NCI-H774 (cell line): ENCODE data around the gene FHAD1.

Experiments
- DNase-seq: peaks from one replicate; lab custom pipeline; 2025; lab: John Stamatoyannopoulos, UW

The FHAD1 gene

GRCh38 chr1:15436881-15437442, 189.9 kb downstream of the FHAD1 start:
- no peak for DNase-seq

DNA sequence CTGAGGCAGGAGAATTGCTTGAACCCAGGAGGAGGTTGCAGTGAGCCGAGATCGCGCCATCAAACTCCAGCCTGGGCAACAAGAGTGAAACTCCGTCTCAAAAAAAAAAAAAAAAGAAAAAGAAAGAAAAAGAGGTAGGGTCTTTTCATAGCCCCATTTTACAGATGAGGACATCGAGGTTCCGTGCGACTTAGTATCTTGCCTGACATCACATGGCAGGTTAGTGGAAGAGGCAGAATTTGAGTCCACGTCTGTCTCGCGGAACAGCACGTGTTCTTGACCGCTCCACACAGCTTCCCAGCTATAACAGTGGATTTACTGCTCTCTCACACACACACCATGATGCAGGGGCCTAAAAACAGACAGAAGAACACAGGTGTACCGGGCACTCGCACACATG, 192.3 kb downstream of the FHAD1 start:
- no peak for DNase-seq

- DNase-seq, result no peak
Measured at GRCh38 chr1:15440357-15440756, 193.3 kb downstream of the FHAD1 start.

- no peak for DNase-seq
Measured at GRCh38 chr1:15441247-15441646, 194.2 kb downstream of the FHAD1 start.

DNA sequence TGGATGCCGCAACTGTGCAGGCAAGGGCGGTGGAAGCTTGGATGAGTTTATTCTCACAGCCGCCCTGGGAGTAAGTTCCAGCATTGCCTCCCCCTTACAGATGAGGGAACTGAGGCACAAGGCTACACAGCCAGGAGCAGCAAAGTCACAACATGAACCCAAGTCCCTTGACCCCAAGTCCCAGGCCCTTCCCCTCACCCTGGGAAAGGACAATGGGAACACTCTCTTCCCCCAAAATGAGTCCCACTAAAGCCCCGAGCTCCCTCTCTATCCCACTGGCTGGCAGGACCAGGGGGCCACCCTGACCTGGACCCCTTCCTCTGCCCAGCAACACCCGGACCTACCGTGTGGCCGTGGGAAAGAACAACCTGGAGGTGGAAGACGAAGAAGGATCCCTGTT, 195.1 kb downstream of the FHAD1 start:
- DNase-seq, result no peak

GRCh38 chr1:15442759-15443158, 195.7 kb downstream of the FHAD1 start:
- DNase-seq, result no peak

- no peak for DNase-seq
Measured at GRCh38 chr1:15443281-15443680, 196.3 kb downstream of the FHAD1 start.

- no peak for DNase-seq
Measured at GRCh38 chr1:15444468-15445389, 197.7 kb downstream of the FHAD1 start.

DNA sequence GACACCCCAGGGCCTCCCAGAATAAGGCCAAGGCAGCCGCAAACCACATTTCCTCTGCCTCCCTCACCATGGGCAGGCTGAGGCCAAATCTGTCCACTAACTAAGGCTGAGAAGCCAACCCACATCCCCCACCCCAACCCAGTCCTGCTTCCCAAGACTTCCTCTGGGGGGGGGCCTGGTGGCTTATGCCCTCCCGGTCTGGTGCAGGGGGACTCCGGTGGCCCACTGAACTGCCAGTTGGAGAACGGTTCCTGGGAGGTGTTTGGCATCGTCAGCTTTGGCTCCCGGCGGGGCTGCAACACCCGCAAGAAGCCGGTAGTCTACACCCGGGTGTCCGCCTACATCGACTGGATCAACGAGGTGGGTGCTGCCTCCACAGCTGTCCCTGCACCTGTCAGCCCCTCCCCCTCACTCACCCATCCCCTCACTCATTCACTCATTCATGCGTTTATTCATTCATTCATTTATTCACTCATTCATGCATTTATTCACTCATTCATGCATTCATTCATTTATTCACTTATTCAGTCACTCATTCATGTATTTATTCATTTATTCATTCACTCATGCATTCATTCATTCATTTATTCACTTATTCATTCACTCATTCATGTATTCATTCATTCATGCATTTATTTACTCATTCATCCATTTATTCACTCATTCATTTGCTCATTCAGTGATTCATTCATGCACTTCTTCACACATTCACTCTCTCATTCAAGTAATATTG, 198.5 kb downstream of the FHAD1 start:
- DNase-seq, result no peak

DNA sequence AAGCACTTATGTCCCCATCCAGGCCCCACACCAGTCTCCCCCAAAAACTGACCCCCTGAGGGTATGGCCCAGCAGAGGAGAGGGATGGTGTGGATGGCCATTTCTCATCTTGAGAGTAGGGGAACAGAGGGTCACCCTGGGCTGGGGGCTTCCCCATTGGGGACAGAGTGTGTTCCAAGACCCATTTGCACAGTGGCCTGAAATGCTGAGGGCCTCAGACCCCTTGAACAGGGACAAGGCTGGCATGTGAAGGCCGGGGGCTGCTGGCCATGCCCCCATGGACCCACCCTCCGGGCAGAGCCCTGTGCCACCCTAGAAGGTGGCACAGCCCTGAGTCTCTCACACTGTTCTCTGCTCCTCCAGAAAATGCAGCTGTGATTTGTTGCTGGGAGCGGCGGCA, 199.2 kb downstream of the FHAD1 start:
- DNase-seq, result no peak
